ENCODE results near the gene TVP23B.
A peak's percentile ranks its signal among the peaks of the same experiment; 100 is the strongest.
"Not testable (repeated sequence)": the region's sequence is repeated elsewhere in the genome, so short reads cannot be mapped to it uniquely, and the experiment has no call there.

Gene TVP23B

DNA sequence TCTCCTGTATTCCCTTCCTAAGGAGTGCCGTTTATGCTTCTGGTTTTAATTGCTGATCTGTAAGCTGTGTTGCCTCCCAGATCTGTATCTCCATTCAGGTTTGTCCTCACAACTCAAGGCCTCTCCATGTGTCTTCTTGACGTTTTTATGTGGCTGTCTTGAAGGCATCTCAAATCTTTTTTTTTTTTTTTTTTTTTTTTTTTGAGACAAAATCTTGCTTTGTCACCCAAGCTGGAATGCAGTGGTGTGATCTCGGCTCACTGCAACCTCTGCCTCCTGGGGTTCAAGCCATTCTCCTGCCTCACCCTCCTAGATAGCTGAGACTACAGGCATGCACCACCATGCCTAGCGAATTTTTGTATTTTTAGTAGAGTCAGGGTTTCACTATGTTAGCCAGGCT, 13.9 kb downstream of the TVP23B start:
- not testable (repeated sequence) for DNase-seq

- not testable (repeated sequence) for DNase-seq
Observed at GRCh38 chr17:18796887-18797286, 15.9 kb downstream of the TVP23B start.

GRCh38 chr17:18803458-18804245, 22.7 kb downstream of the TVP23B start:
- not testable (repeated sequence) for DNase-seq

DNA sequence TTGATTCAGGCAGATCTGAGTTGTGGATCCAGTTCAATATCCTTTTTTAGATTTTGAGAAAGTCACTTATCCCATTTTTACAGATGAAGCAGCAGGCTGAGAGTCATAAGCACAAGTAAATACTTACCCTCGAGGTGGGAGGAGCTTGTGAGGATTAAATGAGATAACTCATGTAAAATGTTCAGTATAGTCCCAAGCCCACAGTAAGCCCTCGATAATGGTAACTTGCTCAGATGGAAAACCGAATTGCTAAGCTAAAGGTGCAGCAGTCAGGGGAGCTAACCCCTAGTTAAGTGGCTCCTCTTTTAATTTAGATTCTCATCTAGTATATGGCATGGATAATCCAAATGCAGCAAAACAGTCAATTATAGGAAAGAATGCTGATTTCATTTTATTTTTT, 34.9 kb downstream of the TVP23B start:
- not testable (repeated sequence) for DNase-seq

DNA sequence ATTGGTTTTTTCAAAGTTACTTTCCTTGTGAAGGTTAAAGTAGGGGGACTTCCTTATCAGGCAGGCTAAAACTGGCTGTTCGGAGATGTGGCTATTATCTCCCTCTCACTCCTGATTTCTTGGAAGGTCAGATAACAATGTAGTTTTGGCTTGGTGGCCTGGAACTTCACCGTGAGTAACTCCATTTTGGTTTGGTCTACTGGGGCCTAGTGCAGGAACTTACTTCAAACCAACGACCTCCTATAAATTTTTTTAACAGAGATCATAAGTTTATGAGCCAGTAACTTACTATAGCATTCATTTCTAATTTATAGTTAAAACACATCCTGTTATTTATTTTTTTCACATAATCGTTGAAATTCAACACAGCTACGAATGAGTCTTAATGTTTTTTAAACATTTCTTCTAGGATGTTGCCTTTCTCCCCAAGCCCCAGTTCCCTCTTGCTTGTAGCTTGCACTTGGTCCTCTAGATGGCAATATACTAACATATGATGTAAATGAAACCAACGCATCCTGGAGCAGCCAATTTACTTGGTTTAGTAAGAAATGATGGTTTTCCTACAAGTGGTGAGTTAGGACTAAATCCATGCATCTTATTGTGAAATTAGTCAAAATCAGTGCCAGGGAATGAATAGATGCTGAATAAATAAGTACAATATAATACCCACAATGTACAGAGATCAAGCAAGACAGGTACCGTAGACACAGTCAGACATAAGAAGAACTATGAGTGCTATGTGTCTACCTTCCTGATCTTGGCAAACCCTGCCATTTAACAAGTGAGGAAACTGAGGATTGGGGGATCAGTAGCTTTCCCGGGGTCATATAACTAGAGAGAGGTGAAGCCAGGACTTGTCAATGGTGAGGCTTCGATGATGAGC, 35.7 kb downstream of the TVP23B start:
- peak in 5 of 6 experiments; percentile 14 to 65 (median 25) for DNase-seq

- DNase-seq = not testable (repeated sequence)
Observed at GRCh38 chr17:18821430-18821829, 40.4 kb downstream of the TVP23B start.

DNA sequence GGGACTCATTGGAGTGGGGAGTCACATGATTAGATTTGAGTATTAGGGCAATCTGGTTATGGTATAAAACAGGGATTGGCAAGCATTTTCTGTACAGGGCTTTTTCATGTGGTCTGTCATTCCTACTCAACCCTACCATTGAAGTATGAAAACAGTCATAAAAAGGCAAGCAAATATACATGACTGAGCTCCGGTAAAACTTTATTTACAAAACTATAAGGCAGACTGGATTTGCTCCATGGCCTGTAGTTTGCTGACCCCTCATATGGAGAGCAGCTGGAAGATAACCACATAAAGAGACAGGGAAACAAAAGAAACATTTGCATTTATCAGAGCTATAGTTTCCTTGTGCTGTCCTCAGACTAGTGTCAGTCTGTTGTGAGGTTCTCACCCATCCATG, 46.6 kb downstream of the TVP23B start:
- DNase-seq = not testable (repeated sequence)

DNA sequence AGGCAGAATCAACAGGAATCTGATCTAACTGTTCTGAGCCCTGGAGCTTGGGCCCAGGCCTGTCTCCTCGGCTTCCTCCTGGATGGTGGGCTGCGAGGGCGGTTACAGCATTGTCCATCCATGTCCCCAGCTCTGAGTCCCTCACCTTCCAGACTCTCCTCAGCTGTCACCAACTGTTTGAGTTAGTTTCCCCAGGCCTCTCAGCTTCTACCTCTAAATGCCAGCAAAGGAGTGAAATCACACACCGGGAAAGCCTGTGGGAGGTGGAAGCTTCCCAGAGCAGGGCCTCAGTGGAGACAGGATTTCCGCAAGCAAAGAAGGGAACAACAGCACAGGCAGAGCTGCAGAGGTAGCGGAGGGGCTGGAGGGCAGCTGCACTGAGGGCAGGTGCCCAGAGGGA, 67.5 kb downstream of the TVP23B start:
- DNase-seq = no peak

GRCh38 chr17:18850679-18851078, 69.7 kb downstream of the TVP23B start:
- no peak for DNase-seq

- no peak for DNase-seq
Observed at GRCh38 chr17:18851201-18851600, 70.2 kb downstream of the TVP23B start.

GRCh38 chr17:18854956-18855355, 74.0 kb downstream of the TVP23B start:
- no peak for DNase-seq

DNA sequence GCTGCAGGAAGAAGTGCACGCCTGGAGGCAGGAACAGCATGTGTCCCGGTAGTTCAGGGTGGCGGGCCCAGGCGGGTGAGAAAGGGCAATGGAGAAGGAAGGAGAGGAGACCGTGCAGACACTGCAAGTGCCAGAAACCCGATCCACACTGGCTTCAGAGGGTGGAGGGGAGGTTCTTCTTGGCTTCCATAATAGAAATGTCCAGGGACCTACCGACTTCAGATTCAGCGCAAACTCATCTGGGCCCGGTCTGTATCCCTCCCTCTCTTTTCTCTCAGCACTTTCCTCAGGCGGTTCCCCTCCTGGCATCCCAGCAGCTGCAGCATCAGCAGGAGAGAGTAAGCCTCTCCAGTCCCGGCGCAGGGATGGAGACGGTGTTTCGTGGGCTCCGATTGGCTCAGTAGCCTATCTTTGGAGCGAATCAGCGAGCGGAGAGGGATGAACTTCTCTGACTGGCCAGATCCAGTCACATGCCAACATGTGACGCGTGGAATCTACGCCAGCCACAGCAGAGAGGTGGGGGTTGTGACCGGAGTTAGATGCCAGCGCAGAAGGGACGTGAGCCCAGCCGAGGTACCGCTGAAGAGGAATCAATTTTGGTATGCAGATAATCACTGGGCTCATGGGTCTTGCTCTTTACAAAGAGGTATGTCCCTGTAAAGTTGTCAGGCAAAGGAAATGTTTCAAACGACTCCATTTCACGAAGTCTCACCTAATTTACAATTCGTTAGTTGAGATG, 75.0 kb downstream of the TVP23B start:
- DNase-seq = peak; percentile 74 to 90 (median 84)
